NCI-H1105 treated with DMSO at 0.1 percent for 48 hours (cell line): ENCODE measurements around the gene PRRX2.

Experiments used
- DNase-seq: peaks from one replicate; lab custom pipeline; 2025; lab: John Stamatoyannopoulos, UW

Gene PRRX2

GRCh38 chr9:129709438-129710168, 44.2 kb downstream of the PRRX2 start:
- no peak for DNase-seq

DNA sequence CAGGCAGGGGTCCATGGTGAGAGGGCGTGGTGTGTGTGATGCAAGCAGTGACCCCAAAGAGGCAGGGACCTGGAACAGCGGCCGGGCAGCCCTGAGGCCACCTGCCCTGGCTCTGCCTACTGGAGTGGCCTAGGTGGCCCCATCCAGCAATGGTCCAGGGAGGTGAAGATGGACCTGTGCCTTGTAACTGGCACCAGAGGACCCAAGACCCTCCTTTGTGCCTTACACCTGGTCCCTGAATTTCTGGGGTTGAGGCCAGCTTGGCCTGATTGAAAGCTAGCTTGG, 44.7 kb downstream of the PRRX2 start:
- DNase-seq = no peak

DNA sequence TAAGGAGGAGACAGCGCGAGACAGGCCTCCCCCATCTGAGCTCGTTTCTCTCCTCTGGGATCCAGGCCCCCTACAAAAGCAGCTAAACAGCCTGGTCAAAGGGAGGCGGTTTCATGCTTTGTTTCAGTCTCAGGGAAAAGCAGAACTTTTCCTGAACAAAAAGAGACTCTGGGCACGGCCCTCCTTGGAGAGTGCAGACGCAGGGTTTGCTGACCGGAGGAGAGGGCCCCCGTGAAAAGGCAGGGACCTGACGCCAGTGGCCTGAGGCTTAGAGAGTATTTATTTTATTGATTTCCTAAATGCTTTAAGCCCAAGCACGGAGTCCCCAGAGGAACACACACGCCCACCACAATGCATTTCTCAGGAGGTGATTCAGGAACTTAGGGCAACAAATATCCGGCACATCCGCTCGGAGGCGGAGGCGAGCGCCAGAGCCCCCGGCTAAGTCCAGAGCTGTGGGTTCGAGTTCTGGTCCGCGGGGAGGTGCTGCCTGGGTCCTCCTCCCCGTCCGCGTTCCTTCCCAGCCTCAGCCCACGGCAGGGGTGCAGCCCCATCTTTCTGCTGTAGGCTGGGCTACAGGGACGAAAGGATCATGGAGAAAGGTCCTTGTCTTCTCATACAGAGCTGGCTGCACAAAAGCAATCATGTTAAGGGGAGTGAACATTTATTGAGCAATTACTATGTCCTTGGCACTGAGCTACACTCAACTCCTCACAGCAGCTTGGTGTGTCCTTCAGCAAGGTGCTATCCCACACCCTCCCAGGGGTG, 47.4 kb downstream of the PRRX2 start:
- no peak for DNase-seq

- no peak for DNase-seq
Measured at GRCh38 chr9:129713402-129713679, 47.9 kb downstream of the PRRX2 start.

GRCh38 chr9:129714511-129715061, 49.1 kb downstream of the PRRX2 start:
- no peak for DNase-seq

DNA sequence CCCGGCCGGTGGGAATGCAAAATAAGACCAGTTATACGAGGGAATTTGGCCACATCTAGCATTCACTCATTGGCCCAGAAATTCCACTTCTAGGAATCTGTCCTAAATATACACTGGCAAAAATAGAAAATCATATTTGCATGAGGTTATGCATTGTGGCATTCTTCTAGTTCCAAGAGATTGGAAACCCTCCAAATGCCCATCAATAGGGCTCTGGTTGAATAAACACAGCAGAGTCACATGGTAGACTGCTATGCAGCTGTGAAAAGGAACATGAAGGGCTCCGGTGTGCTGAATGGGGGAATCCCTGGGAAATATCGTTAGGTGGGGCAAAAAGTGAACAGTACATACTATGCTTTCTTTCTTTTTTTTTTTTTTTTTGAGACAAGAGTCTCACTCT, 50.6 kb downstream of the PRRX2 start:
- DNase-seq = no peak

- no peak for DNase-seq
Measured at GRCh38 chr9:129717991-129718390, 52.5 kb downstream of the PRRX2 start.

GRCh38 chr9:129718647-129719046, 53.2 kb downstream of the PRRX2 start:
- no peak for DNase-seq

DNA sequence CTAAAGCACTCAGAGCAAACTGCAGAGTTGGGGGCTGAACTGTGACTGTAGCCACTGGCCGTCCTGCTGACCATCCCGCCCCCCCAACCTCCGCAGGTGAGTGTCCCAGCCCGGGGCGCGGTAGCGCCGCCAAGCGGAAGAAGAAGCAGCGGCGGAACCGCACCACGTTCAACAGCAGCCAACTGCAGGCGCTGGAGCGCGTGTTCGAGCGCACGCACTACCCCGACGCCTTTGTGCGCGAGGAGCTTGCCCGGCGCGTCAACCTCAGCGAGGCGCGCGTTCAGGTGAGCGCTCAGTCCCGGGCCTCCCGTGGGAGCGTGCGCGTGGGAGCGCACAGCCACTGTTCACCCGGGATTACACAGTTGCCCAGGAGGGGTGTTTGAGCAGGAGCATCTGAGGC, 53.7 kb downstream of the PRRX2 start:
- no peak for DNase-seq

- DNase-seq = no peak
Measured at GRCh38 chr9:129720181-129720864, 54.9 kb downstream of the PRRX2 start.

DNA sequence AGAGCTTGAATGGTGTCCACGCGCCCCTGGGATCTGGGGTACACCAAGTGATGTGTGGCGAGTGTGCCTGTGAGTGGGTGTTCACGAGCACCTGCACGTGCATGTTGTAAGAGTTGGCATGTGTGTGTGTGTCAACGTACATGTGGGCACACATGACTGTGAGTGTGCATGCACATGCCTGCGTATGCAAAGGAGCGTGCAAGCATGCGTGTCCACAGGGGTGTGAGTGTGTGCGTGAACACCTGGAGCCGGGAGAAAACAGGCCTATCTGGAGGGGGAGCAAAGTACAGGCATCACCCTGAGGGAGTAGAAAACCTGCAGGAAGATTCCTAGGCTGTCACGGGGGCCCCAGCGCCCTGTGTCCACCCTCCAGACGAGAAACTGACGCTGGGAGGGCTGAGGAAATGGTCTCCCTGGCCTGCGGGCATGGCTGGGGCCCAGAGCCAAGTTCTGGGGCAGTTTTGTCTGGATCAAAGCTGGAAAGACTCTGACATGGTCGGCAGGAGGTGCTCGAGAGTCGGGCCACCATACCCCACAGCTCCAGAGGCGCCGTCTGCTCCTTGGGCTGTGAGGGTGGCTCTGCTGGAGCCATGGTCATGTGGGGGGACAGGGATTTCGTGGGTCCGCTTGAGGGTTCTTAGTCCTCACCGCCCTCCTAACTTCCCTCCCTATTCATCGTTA, 55.6 kb downstream of the PRRX2 start:
- DNase-seq = no peak

DNA sequence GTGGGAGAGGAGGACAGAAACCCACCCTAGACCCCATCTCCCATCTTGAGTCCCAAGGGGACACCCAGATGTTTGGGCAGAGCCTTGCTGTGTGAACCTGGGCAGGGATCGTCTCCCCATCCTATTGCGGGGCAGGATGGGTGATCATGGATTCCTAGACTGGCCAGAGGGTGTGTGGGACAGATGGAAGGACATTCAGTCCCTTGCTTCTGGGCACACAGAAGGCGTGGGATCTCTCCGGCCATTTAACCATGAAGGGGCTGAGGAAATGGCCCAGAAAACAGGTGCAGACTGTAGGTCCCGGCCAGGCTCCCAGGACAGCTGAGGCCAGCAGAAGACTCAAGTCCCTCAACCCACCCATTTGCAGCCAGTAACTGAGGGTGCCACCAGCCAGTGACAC, 57.5 kb downstream of the PRRX2 start:
- no peak for DNase-seq

GRCh38 chr9:129724456-129725190, 59.2 kb downstream of the PRRX2 start:
- DNase-seq = no peak

DNA sequence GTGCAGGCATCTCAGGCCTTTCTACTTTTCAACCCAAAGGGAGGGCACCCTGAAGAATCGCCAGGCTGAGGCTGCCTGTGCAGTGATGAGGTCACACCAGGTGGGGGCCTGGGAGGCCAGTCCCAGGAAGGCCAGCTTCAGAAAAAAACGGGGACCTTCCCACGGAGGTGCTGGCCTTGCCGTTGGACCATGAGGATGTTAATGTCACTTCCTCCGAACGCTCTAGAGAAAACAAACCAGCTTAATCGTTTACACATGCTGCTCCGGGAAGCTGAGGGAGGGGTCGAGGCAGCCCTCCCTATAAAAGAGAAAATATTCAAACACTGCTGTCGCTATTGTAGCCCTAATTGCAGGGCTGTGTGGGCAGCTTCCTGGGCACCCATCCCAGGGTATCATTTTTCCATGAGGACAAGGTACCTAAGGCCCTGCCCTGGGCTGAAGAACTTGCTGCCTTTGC, 60.4 kb downstream of the PRRX2 start:
- no peak for DNase-seq

DNA sequence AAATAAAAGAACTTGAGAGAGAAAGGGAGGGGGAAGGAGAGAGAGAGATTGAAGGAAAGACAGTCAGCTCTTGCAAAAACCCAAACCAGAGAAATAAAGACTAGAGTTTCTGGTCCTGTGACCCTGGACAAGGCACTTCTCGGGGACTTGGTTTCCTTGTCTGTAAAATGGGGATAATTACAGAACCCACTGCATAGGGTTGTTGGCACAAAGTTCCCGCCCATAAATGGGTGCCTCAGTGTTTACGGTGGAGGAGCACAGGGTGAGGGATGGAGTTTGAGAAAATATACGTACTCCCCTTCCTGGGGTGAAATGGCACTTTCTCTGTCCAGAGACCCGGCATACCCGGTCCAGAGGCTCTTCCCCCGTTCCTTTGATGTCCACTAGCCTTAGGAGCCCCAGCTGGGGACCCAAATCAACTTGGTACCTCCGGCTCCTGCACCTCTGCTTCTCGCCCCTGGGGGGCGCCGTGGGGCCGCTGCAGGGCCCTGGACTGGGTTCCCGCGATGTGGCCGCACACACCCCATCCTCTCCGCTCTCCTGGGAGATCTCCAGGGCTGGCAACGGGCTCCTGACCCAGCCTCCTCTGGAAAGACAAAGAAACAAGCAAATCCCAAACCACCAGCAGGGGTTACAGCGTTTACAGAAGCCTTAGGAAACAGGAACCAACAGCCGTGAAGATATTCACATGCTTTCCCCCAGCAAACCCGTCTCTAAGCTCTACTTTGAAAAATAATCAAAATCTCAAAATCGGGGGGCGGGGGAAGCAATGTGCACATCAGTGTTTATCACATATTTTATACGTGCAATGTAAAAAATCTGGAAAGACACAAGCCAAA, 61.1 kb downstream of the PRRX2 start:
- peak; percentile 41 for DNase-seq

- no peak for DNase-seq
Measured at GRCh38 chr9:129728744-129729143, 63.3 kb downstream of the PRRX2 start.

- DNase-seq = no peak
Measured at GRCh38 chr9:129731477-129732085, 66.1 kb downstream of the PRRX2 start.

GRCh38 chr9:129732100-129732499, 66.7 kb downstream of the PRRX2 start:
- no peak for DNase-seq

GRCh38 chr9:129732946-129733631, 67.6 kb downstream of the PRRX2 start:
- no peak for DNase-seq

GRCh38 chr9:129733632-129733953, 68.1 kb downstream of the PRRX2 start:
- no peak for DNase-seq
